ENCODE data around the gene POLR3A.

Gene POLR3A

GRCh38 chr10:78010278-78010677 is 19.0 kb downstream of the POLR3A start:
- peaks cover 5% of the 10 kb centered on the region for H3K36me3 ChIP-seq (replicated peaks; ENCODE audit: low read depth, low read length)
- no peaks in the 10 kb centered on the region for H3K79me2 ChIP-seq (ENCODE audit: low read length)
- no peak overlapping the region for H2AFZ ChIP-seq (ENCODE audit: low read depth, low read length)
- H3K27ac ChIP-seq (ENCODE audit: low read length), result no peak overlapping the region
- no peak overlapping the region for H3K4me2 ChIP-seq (ENCODE audit: low read length)
- H3K27me3 ChIP-seq (ENCODE audit: low read depth, low read length), result no peaks in the 10 kb centered on the region
- no peaks in the 10 kb centered on the region for H3K4me1 ChIP-seq (ENCODE audit: low read length)
- H3K9ac ChIP-seq (ENCODE audit: low read length), result no peak overlapping the region
- H3K4me3 ChIP-seq (ENCODE audit: low read length), result no peak overlapping the region
- H4K20me1 ChIP-seq (ENCODE audit: insufficient read depth, low read length), result no peaks in the 10 kb centered on the region
- TF ChIP-seq CTCF (IDR thresholded peaks at IDR 0.05; ENCODE audit: low read depth, low read length), result no peak
- no peak for TF ChIP-seq EZH2phosphoT487 (IDR thresholded peaks at IDR 0.05; ENCODE audit: low read depth)
- H3K9me3 ChIP-seq (ENCODE audit: insufficient read depth, low read length), result no peaks in the 10 kb centered on the region

GRCh38 chr10:78009662-78010061 is 19.7 kb downstream of the POLR3A start:
- Histone ChIP-seq H3K4me2 (ENCODE audit: low read length) (no peak overlapping the region), H3K9me3 (ENCODE audit: insufficient read depth, low read length) (no peaks in the 10 kb centered on the region), H4K20me1 (ENCODE audit: insufficient read depth, low read length) (no peaks in the 10 kb centered on the region), H3K4me3 (ENCODE audit: low read length) (no peak overlapping the region), H3K9ac (ENCODE audit: low read length) (no peak overlapping the region), H3K4me1 (ENCODE audit: low read length) (no peaks in the 10 kb centered on the region), H3K36me3 (replicated peaks; ENCODE audit: low read depth, low read length) (peaks cover 5% of the 10 kb centered on the region), H3K27ac (ENCODE audit: low read length) (no peak overlapping the region), H2AFZ (ENCODE audit: low read depth, low read length) (no peak overlapping the region), H3K79me2 (ENCODE audit: low read length) (no peaks in the 10 kb centered on the region), H3K27me3 (ENCODE audit: low read depth, low read length) (no peaks in the 10 kb centered on the region)
- TF ChIP-seq EZH2phosphoT487 (IDR thresholded peaks at IDR 0.05; ENCODE audit: low read depth) (no peak), CTCF (IDR thresholded peaks at IDR 0.05; ENCODE audit: low read depth, low read length) (no peak)

GRCh38 chr10:78007172-78007571 is 22.1 kb downstream of the POLR3A start:
- TF ChIP-seq CTCF (IDR thresholded peaks at IDR 0.05; ENCODE audit: low read depth, low read length) (no peak), EZH2phosphoT487 (IDR thresholded peaks at IDR 0.05; ENCODE audit: low read depth) (no peak)
- Histone ChIP-seq H3K36me3 (replicated peaks; ENCODE audit: low read depth, low read length) (peaks cover 8% of the 10 kb centered on the region), H3K27ac (ENCODE audit: low read length) (no peak overlapping the region), H3K27me3 (ENCODE audit: low read depth, low read length) (no peaks in the 10 kb centered on the region), H3K4me3 (ENCODE audit: low read length) (no peak overlapping the region), H3K9me3 (ENCODE audit: insufficient read depth, low read length) (no peaks in the 10 kb centered on the region), H3K79me2 (ENCODE audit: low read length) (no peaks in the 10 kb centered on the region), H3K9ac (ENCODE audit: low read length) (no peak overlapping the region), H2AFZ (ENCODE audit: low read depth, low read length) (no peak overlapping the region), H4K20me1 (ENCODE audit: insufficient read depth, low read length) (no peaks in the 10 kb centered on the region), H3K4me1 (ENCODE audit: low read length) (no peaks in the 10 kb centered on the region), H3K4me2 (ENCODE audit: low read length) (no peak overlapping the region)

GRCh38 chr10:78004215-78005026 is 24.9 kb downstream of the POLR3A start:
- H3K4me3 ChIP-seq (ENCODE audit: low read length), result no peak overlapping the region
- H3K9me3 ChIP-seq (ENCODE audit: insufficient read depth, low read length), result no peaks in the 10 kb centered on the region
- TF ChIP-seq CTCF (IDR thresholded peaks at IDR 0.05; ENCODE audit: low read depth, low read length) (no peak), EZH2phosphoT487 (IDR thresholded peaks at IDR 0.05; ENCODE audit: low read depth) (no peak)
- no peak overlapping the region for H3K4me2 ChIP-seq (ENCODE audit: low read length)
- H2AFZ ChIP-seq (ENCODE audit: low read depth, low read length), result no peak overlapping the region
- no peaks in the 10 kb centered on the region for H3K4me1 ChIP-seq (ENCODE audit: low read length)
- H3K27me3 ChIP-seq (ENCODE audit: low read depth, low read length), result no peaks in the 10 kb centered on the region
- H3K9ac ChIP-seq (ENCODE audit: low read length), result no peak overlapping the region
- H3K27ac ChIP-seq (ENCODE audit: low read length), result no peak overlapping the region
- H3K79me2 ChIP-seq (ENCODE audit: low read length), result no peaks in the 10 kb centered on the region
- peaks cover 15% of the 10 kb centered on the region for H3K36me3 ChIP-seq (replicated peaks; ENCODE audit: low read depth, low read length)
- no peaks in the 10 kb centered on the region for H4K20me1 ChIP-seq (ENCODE audit: insufficient read depth, low read length)

All from OCI-LY3 (cell line).